Ishikawa (cell line): ENCODE measurements around the gene FAM76B.

ENCODE experiments used
- CEBPB ChIP-seq: IDR thresholded peaks from 2 replicates; pipeline ENCODE4 v1.6.1; 2012
- CREB1 ChIP-seq: IDR thresholded peaks from 2 replicates; pipeline ENCODE4 v1.6.1; 2012; ENCODE audit warnings: low read depth
- EGR1 ChIP-seq: IDR thresholded peaks from 2 replicates; pipeline ENCODE4 v1.6.1; 2012
- EP300 ChIP-seq: IDR thresholded peaks from 2 replicates; pipeline ENCODE4 v1.6.1; 2012; ENCODE audit warnings: borderline replicate concordance
- FOXM1 ChIP-seq: IDR thresholded peaks from 2 replicates; pipeline ENCODE4 v1.6.1; 2012; ENCODE audit warnings: low read depth, borderline replicate concordance
- MAX ChIP-seq: IDR thresholded peaks from 2 replicates; pipeline ENCODE4 v1.6.1; 2012
- NFIC ChIP-seq: IDR thresholded peaks from 2 replicates; pipeline ENCODE4 v1.6.1; 2012
- RAD21 ChIP-seq: IDR thresholded peaks from 2 replicates; pipeline ENCODE4 v1.6.1; 2012; ENCODE audit warnings: low read depth
- REST ChIP-seq: IDR thresholded peaks from 2 replicates; pipeline ENCODE4 v1.6.1; 2012; ENCODE audit warnings: low read depth, mild to moderate bottlenecking
- TAF1 ChIP-seq: IDR thresholded peaks from 2 replicates; pipeline ENCODE4 v1.6.1; 2012; ENCODE audit warnings: low read depth, mild to moderate bottlenecking
- TCF12 ChIP-seq: IDR thresholded peaks from 2 replicates; pipeline ENCODE4 v1.6.1; 2012; ENCODE audit warnings: low read depth
- TEAD4 ChIP-seq: IDR thresholded peaks from 2 replicates; pipeline ENCODE4 v1.6.1; 2012
- USF1 ChIP-seq: IDR thresholded peaks from 2 replicates; pipeline ENCODE4 v1.6.1; 2012
- YY1 ChIP-seq: IDR thresholded peaks from 2 replicates; pipeline ENCODE4 v1.6.1; 2012; ENCODE audit warnings: low read depth
- ZBTB7A ChIP-seq: IDR thresholded peaks from 2 replicates; pipeline ENCODE4 v1.6.1; 2012; ENCODE audit warnings: low read depth

FAM76B gene

GRCh38 chr11:95736809-95737208 lies 52.8 kb downstream of the FAM76B start:
- no peak for TF ChIP-seq YY1
- TF ChIP-seq EP300, result no peak
- TF ChIP-seq TEAD4, result no peak
- TF ChIP-seq NFIC, result no peak
- TF ChIP-seq REST, result no peak
- no peak for TF ChIP-seq FOXM1
- TF ChIP-seq TCF12, result no peak
- no peak for TF ChIP-seq EGR1
- TF ChIP-seq MAX, result no peak
- TF ChIP-seq USF1, result no peak
- TF ChIP-seq RAD21, result no peak
- no peak for TF ChIP-seq ZBTB7A
- no peak for TF ChIP-seq CREB1
- no peak for TF ChIP-seq TAF1
- TF ChIP-seq CEBPB, result no peak

GRCh38 chr11:95736355-95736754 lies 53.2 kb downstream of the FAM76B start:
- TF ChIP-seq RAD21 (no peak), EGR1 (no peak), NFIC (no peak)

DNA sequence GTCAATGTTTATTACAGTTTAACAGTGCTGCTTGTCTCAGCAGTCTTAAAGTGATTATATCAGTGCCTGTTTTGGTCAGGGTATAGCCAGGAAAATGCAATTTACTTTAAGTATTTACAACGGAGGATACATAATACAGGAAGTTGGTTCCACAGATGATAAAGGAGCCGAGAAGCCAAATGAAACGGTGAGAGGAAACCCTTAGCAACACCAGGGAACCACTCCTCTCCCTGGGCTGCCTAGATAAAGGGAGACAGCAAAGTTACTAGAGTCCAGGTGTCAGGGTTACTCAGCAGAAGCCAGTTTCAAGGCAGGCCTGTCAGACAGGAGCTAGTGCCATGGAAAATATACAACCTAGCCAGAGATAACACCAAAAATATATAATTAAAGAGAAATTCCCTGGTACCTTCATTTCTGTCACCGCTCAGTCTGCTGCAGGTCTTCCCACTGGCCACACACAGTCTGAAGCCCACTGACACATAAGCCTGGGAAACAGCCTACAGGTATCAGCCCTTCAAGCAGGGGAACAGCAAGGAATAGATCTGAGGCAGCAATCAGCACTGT lies 55.5 kb downstream of the FAM76B start:
- TF ChIP-seq MAX (no peak), TAF1 (no peak), CEBPB (no peak), ZBTB7A (no peak), RAD21 (no peak), REST (no peak), USF1 (no peak), TEAD4 (no peak), CREB1 (no peak), FOXM1 (no peak)

DNA sequence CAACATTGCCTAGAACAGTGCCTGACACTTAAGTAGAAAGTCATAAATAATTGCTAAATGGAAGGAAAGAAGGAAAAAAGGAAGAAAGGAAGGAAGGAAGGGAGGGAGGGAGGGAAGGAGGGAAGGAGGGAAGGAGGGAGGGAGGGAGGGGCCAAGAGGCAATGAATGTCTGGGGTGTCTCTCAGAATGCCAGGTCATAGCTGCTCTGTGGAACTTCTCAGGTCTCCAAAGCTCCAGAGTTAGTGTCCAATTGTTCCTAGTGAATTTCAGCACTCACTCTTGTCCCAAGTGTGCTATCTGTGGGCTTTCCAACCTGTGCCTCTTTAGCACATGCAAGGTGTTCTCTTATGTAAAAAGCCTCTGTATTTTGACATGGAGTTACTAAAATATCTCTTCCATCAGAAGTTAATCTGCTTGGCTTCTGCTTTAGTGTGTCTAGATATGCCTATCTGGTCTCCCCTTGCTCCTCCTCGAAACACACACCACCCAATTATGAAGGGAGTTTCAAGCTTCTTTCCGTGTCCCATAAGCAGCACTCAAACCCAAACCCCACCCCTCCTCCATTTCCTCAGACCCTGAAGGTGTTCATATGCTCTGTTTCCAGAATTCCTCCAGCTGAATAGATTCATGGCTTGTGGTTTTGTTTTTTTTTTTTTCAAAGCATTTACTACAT lies 56.5 kb downstream of the FAM76B start:
- TF ChIP-seq YY1 (no peak), ZBTB7A (no peak), MAX (no peak), TEAD4 (no peak)

- TF ChIP-seq MAX (no peak), TAF1 (no peak), FOXM1 (no peak), EGR1 (no peak), TEAD4 (no peak), USF1 (no peak), ZBTB7A (no peak), REST (no peak), CEBPB (no peak), RAD21 (no peak), YY1 (no peak)
Observed at GRCh38 chr11:95729462-95729861, 60.1 kb downstream of the FAM76B start.
